ENCODE results near the gene FOXP1. TPM values are rescaled to one million over a fixed set of nuclear protein-coding genes. Genes with fewer than 3 reads are reported as not detected.

Gene FOXP1
- total RNA-seq, 1 donor from 2014 or later: 113 TPM

GRCh38 chr3:71397046-71397445 lies 186.5 kb downstream of the FOXP1 start:
- Mint-ChIP-seq H3K27ac (no peak overlapping the region), H3K9me3 (peaks cover 5% of the 10 kb centered on the region), H3K4me1 (ENCODE audit: unreplicated experiment) (peaks cover 53% of the 10 kb centered on the region), H3K36me3 (peaks cover 6% of the 10 kb centered on the region), H3K4me3 (no peak overlapping the region), H3K27me3 (no peaks in the 10 kb centered on the region)
- peak; percentile 69 for TF ChIP-seq CTCF (conservative IDR thresholded peaks at IDR 0.05)
- DNase-seq (ENCODE audit: extremely low spot score, unreplicated experiment): no peak

- Mint-ChIP-seq H3K27ac (no peak overlapping the region), H3K4me1 (ENCODE audit: unreplicated experiment) (peaks cover 48% of the 10 kb centered on the region), H3K4me3 (no peak overlapping the region), H3K9me3 (peaks cover 5% of the 10 kb centered on the region), H3K27me3 (no peaks in the 10 kb centered on the region), H3K36me3 (peaks cover 6% of the 10 kb centered on the region)
- no peak for TF ChIP-seq CTCF (conservative IDR thresholded peaks at IDR 0.05)
- DNase-seq (ENCODE audit: extremely low spot score, unreplicated experiment): no peak
These were observed 187.4 kb downstream of the FOXP1 start for GRCh38 chr3:71395927-71396695.

- Mint-ChIP-seq H3K27ac (no peak overlapping the region), H3K9me3 (peaks cover 5% of the 10 kb centered on the region), H3K4me3 (no peak overlapping the region), H3K36me3 (peaks cover 6% of the 10 kb centered on the region), H3K4me1 (ENCODE audit: unreplicated experiment) (peaks cover 48% of the 10 kb centered on the region), H3K27me3 (no peaks in the 10 kb centered on the region)
- DNase-seq (ENCODE audit: extremely low spot score, unreplicated experiment): no peak
- no peak for TF ChIP-seq CTCF (conservative IDR thresholded peaks at IDR 0.05)
These were observed 188.1 kb downstream of the FOXP1 start for GRCh38 chr3:71395470-71395869.

- DNase-seq (ENCODE audit: extremely low spot score, unreplicated experiment): no peak
- Mint-ChIP-seq H3K27me3 (no peaks in the 10 kb centered on the region), H3K36me3 (peaks cover 6% of the 10 kb centered on the region), H3K27ac (no peak overlapping the region), H3K9me3 (peaks cover 5% of the 10 kb centered on the region), H3K4me3 (no peak overlapping the region), H3K4me1 (ENCODE audit: unreplicated experiment) (peaks cover 46% of the 10 kb centered on the region)
- TF ChIP-seq CTCF (conservative IDR thresholded peaks at IDR 0.05): no peak
These were observed 189.8 kb downstream of the FOXP1 start for GRCh38 chr3:71393745-71394144.

- Mint-ChIP-seq H3K36me3 (peaks cover 6% of the 10 kb centered on the region), H3K4me3 (no peak overlapping the region), H3K27me3 (no peaks in the 10 kb centered on the region), H3K4me1 (ENCODE audit: unreplicated experiment) (peaks cover 46% of the 10 kb centered on the region), H3K27ac (no peak overlapping the region), H3K9me3 (peaks cover 5% of the 10 kb centered on the region)
- TF ChIP-seq CTCF (conservative IDR thresholded peaks at IDR 0.05): no peak
- no peak for DNase-seq (ENCODE audit: extremely low spot score, unreplicated experiment)
These were observed 190.4 kb downstream of the FOXP1 start for GRCh38 chr3:71393093-71393492.

All from type B pancreatic cell (in vitro differentiated cells).